HS-5 (cell line): ENCODE measurements around the gene NOL8.

Source experiments
- DNase-seq: peaks from one replicate; pipeline ENCODE4 v3.0.0-alpha.2; 2012; ENCODE audit warnings: low read depth

The NOL8 gene

GRCh38 chr9:92325269-92325990 is at the start of gene NOL8, which contains the start of gene CENPP:
NOL8 (minus strand) TSS chr9:92325350; CDS start chr9:92324161, 1,189 bp downstream.
CENPP (plus strand) TSS chr9:92325953.
- peak; percentile 89 for DNase-seq

DNA sequence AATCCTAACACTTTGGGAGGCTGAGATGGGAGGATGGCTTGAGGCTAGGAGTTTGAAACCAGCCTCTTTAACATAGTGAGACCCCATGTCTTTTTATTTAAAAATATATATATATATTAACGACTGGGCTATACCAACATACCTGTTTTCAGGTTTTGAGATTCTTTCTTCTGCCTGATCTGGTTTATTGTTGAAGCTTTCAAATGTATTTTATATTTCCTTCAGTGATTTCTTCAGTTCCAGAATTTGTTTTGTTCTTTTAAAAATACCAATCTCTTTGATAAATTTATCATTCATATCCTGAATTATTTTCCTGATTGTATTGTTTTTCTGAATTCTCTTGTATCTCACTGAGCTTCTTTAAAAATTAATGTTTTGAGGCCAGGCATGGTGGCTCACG is 48.0 kb upstream of the NOL8 start:
- no peak for DNase-seq

DNA sequence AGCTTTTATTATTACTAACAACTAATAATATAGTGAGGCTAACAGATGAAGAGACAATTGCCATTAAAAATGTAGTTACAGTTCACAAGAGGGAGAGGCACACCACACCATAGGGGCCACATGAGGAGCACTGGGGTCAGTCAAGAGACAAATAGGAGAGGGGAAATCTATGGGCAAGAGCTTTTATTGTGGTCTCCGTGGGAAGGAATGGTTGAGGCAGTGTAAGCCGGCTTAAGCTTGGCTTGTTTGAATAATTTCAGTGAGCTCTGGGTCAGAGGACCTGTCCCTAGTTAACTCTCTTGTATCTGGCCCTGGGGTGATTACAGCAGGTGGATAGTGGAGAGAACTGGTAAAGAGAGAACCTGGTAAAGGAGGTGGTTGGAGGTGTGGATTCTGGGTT is 43.9 kb upstream of the NOL8 start:
- no peak for DNase-seq

DNA sequence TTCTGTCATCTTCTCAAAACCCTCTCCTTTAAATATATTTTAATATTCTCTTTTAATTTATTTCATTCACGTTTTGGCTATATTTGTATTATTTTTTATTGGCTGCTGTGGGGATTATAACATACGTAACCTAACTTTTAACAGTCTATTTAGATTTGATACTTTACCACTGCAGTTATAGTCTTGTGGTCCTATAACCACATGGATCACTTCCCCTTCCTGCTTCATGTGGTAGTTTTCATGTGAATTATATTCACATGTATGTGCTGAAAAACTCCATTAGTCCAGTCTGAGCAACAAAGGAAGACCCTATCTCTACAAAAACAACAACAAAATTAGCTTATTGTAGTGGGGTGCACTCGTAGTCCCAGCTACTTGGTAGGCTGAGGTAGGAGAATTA is 34.9 kb upstream of the NOL8 start:
- DNase-seq: no peak

- no peak for DNase-seq
Measured at GRCh38 chr9:92359394-92359995, 34.3 kb upstream of the NOL8 start.

DNA sequence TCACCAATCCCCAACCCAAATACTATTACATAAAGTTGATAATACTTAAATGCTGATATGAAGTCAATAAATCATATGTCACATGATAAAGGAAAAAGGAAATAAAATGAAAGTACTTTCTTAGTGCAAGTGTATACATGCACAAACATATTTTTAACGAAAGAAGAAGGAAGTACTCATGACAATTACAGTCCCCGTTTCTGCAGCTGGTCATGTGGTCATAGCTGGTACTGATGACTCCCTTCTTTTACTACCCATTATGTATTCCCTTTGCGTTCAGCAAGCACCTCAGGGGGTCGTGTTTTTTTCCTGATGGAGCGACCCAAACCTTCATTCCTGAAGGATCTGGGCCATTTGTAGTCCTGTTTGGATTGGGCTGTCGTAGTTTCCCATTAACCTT is 27.9 kb upstream of the NOL8 start:
- no peak for DNase-seq

DNA sequence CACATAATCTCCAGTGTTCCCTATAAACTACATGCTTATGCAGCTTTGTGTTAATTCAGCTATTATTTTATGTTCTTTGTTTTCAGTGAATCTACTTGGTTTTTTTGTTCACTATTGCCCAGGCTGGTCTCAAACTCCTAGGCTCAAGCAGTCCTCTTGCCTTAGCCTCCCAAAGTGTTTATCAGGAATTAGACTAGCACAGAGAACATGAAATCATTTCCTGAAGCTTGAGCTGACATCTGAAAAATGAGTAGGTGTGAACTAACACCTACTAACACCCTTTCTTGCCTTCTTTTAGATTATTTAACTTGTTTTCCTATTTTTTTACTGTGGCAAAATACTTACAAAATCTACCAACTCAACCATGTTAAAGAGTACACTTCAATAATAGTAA is 25.6 kb upstream of the NOL8 start:
- no peak for DNase-seq

DNA sequence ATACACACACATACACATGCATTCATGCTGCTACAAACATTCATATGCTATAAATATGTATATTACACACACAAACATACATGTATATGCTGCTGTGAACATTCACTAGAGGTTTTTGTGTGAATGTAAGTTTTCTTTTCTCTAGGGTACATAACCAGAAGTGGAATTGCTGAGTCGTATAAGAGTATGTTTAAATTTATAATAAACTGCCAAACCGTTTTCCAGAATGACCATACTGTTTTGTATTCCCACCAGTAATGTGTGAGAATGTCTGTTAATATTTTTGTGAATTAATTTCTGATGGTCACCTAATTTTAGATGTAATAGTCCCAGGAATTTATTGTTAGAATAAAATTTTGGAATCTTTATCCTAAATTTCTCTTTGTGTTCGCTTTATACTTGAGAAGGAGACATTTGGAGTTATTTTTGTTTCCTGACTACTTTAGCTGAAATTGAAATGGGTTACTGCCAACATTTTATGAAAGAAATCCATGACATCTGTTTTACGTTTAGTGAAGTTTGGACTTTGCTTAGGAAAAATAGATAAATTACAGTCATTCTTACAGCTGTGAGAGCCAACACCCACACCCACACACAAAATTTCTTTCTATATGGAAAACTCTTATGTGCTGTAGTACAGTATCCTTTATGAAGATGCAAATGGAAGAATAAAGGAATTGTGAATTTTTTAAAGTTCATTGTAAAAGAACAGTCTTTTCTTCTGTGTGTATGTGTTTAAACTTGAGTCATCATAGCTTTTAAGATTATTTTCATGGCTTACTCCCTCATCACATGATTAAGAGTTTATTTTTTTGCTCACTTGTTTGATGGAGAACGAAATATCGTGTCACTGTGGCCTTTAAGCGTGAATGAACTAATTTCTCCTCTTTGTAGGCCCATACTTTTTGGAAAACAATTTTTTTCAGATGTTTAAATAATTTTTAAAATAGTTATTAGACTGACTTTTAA is 24.9 kb upstream of the NOL8 start:
- DNase-seq: peak; percentile 8

GRCh38 chr9:92345582-92345981 is 20.4 kb upstream of the NOL8 start:
- no peak for DNase-seq

DNA sequence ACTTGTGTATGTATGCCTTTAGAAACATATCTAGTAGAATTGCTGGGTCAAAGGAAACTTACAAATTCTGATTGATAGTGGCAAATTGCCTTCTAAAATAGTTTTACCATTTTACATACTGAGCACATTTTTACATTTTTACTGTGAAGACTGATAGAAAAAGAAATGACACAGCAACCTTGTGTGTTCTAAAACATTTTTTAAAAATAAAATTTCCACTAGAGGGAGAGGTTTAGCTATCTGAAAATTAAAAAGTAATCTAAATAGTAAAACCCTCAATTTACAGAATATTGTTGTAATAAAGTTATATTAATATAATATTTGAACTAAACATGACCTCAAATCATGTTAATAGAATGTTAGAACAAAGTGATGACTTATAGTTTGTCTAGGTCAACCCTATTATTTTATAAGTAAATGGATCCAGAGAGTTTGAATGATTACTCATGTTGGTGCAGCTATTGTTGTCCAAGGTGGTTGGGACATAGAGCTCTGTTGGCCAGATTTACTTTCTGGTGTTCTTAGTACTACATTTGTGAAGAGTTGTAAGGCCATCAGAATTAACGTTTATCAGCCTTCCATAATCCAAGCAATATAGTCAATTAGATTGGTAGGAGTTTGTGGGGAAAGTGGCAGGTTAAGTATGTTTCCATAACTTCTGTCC is 17.8 kb upstream of the NOL8 start:
- DNase-seq: no peak

DNA sequence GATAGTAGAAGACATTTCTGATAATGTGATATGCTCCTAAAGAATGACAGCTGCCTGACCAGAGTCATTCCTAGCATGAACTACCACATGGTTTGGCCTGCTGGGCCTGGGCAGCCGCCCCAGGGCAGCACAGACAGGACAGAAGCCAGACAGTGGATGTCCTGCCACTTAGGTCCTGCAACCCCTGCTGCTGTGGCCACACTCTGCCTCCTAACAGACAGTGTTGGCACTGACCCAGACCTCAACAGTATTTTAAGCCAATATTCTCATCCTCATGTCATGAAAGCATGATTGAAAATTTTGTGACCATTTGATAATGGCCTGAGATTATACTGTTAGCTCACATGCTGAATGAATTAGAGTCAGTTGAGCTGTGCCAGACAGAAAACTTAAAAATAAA is 16.4 kb upstream of the NOL8 start:
- no peak for DNase-seq

GRCh38 chr9:92333282-92333634 is 8.1 kb upstream of the NOL8 start:
- DNase-seq: no peak

DNA sequence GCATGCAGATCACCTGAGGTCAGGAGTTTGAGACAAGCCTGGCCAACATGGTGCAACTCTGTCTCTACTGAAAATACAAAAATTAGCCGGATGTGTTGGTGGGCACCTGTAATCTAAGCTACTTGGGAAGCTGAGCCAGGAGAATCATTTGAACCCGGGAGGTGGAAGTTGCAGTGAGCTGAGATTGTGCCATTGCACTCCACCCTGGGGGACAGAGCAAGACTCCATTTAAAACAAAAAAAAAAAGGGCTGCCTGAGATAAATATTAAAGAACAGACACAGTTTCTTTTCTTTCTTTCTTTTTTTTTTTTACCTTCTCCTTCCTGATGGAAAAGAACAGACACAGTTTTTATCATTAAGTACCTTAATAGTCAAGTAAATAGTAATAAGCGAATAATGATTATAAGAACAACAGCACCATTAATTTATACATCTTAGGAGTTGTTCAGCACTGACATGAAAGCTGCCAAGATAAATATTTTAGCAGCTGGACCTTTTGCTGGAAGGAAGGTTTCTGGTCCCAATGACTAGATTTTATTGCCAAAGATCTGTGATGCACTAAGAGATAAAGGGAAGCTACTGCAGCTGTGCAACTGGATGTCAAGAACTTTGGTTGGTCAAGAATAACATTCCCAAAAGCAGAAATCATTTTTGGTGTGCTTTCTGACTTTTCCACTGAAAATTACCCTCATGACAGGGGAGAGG is 7.6 kb upstream of the NOL8 start:
- no peak for DNase-seq

DNA sequence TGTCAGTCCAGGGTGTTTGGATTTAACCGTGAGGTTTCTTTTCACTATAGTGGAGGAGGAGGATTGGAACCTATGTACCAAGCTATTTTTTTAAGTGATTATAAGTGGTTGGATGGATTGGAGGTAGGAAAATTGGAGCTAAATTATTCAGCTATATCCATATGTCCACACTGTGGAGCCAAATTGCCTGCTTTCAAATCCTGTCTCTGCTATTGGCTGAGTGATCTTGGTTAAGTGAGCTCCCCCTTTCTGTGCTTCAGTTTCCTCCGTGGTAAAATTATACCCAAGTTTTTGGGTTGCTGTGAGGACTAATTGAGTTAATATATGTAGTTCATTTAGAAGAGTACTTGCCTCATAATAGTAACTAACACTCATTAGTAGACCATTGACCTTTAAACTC is 3.1 kb upstream of the NOL8 start:
- peak; percentile 11 for DNase-seq

DNA sequence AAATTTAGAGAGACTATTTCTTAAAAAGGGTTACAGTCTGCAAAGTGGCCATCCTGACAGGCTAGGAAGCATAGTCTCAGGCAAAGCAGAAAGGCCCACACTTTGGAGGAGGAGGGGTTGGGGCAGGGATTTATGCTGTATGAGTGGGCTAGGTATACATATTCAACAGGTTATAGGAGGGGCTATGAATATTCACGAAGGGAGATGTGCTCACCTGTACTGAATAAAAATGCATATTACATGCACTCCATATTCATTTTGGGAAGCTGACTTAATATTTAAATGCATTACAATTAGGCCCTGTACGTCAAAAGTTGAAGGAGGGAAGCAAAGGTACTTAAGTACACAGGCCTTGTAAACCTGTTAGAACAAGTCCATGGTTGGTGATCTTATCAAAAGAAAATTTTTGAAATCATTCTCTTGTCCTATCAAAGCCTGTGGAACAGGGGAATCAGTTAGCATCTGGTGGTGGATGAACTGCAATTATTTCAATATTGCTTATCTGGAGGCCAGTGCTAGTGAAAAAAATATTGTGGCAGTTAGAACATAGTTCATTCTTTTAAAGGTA is 2.2 kb upstream of the NOL8 start:
- no peak for DNase-seq

DNA sequence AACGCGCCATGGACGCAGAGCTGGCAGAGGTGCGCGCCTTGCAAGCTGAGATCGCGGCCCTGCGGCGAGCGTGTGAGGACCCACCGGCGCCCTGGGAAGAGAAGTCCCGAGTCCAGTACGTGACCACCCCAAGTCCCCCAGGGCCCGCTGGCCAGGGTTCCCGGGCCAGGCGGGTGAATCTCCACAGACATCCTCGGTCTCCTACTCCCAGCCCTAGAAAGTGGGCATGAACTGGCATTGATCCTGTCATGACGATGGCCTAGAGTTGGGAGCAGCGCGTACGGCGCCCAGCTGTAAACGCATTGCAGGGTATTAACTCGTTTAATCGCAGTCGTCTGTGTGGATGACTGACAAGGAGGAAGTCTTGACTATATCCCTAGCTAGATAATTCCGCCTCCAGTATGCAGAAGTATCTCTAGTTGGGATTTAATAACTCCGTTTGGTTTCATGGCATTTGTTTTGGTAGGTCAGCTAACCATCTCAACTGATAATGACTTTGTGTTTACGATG is 896 bp upstream of the NOL8 start:
- no peak for DNase-seq

- DNase-seq: no peak
Measured at GRCh38 chr9:92324889-92325268, 271 bp downstream of the NOL8 start.

DNA sequence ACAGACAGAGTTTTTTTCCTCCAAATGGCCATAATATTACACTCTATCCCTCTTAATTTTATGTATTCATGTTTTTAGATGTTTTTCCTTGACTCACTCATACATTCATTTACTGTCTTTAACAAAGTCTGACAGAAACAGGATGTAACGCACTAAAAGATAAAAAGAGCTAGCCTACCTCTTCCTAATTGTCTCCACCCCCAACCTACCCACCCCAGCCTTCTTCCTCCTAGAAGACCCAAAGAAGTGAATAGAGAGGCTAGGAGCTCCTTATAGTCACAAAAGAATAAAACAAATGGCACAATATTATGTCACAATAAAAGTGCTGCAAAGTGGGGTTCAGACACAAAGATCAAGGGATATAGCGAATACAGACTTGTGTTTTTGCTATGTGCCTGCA is 719 bp downstream of the NOL8 start:
- no peak for DNase-seq

- no peak for DNase-seq
Measured at GRCh38 chr9:92315456-92315855, 9.7 kb downstream of the NOL8 start.

GRCh38 chr9:92313624-92314012 is 11.5 kb downstream of the NOL8 start:
- DNase-seq: no peak
